Loucy (cell line): Measurements from ENCODE around the gene SLC30A3.

ENCODE experiments used
- H2AFZ ChIP-seq: fragments of 200-600 bp; sonication (generic); 2 replicates; pipeline ENCODE4 v1.6.0; 2016; ENCODE audit warnings: antibody characterized with exemption, mild to moderate bottlenecking, low read length, moderate library complexity
- H3F3A ChIP-seq: fragments of 200-600 bp; 2 replicates; pipeline ENCODE4 v1.6.0; 2016; ENCODE audit warnings: antibody characterized with exemption, low read depth, mild to moderate bottlenecking
- H3K27me3 ChIP-seq: fragments of 200-600 bp; sonication (generic); 2 replicates; pipeline ENCODE4 v1.6.1; 2014; ENCODE audit warnings: low read length, mild to moderate bottlenecking; ENCODE audit not compliant: insufficient read depth, poor library complexity, severe bottlenecking
- H3K36me3 ChIP-seq: fragments of 200-600 bp; sonication (generic); 2 replicates; pipeline ENCODE4 v1.6.1; 2016; ENCODE audit warnings: low read length; ENCODE audit not compliant: insufficient read depth
- H3K4me1 ChIP-seq: fragments of 200-600 bp; sonication (generic); 2 replicates; pipeline ENCODE4 v1.5.1; 2014; ENCODE audit warnings: low read length, mild to moderate bottlenecking; ENCODE audit not compliant: insufficient read depth, poor library complexity, severe bottlenecking
- H3K4me2 ChIP-seq: fragments of 200-600 bp; sonication (generic); 2 replicates; pipeline ENCODE4 v1.6.0; 2014; ENCODE audit warnings: antibody characterized with exemption, low read length, low read depth, mild to moderate bottlenecking; ENCODE audit not compliant: poor library complexity, severe bottlenecking
- H3K4me3 ChIP-seq: fragments of 200-600 bp; sonication (generic); 2 replicates; pipeline ENCODE4 v1.5.1; 2014; ENCODE audit warnings: low read length, mild to moderate bottlenecking, mixed read lengths; ENCODE audit not compliant: poor library complexity, severe bottlenecking
- H3K79me2 ChIP-seq: fragments of 200-600 bp; sonication (generic); 2 replicates; pipeline ENCODE4 v1.6.1; 2014; ENCODE audit warnings: low read length; ENCODE audit not compliant: insufficient read depth
- H3K9ac ChIP-seq: fragments of 200-600 bp; sonication (generic); 2 replicates; pipeline ENCODE4 v1.6.0; 2014; ENCODE audit warnings: mild to moderate bottlenecking, low read depth, low read length, moderate library complexity; ENCODE audit not compliant: poor library complexity, severe bottlenecking
- H3K9me2 ChIP-seq: fragments of 200-600 bp; sonication (generic); replicated peaks from 2 replicates; pipeline ENCODE4 v1.6.1; 2016; ENCODE audit warnings: low read depth, low read length, mixed read lengths
- H3K9me3 ChIP-seq: fragments of 200-600 bp; sonication (generic); 2 replicates; pipeline ENCODE4 v1.6.1; 2014; ENCODE audit warnings: mild to moderate bottlenecking, antibody characterized with exemption, low read length, low read depth; ENCODE audit not compliant: insufficient read depth
- H4K20me1 ChIP-seq: fragments of 200-600 bp; sonication (generic); 2 replicates; pipeline ENCODE4 v1.6.0; 2014; ENCODE audit warnings: antibody characterized with exemption, low read length, mild to moderate bottlenecking; ENCODE audit not compliant: insufficient read depth, poor library complexity, severe bottlenecking
- CTCF ChIP-seq: fragments of 200-600 bp; sonication (generic); conservative IDR thresholded peaks from 2 replicates; pipeline ENCODE4 v1.5.1; 2014; ENCODE audit warnings: mild to moderate bottlenecking, antibody characterized with exemption, low read length
- EZH2phosphoT487 ChIP-seq: fragments of 200-600 bp; IDR thresholded peaks from 2 replicates; pipeline ENCODE4 v1.6.1; 2018; ENCODE audit warnings: antibody characterized with exemption, mild to moderate bottlenecking, moderate library complexity, borderline replicate concordance

The SLC30A3 gene

GRCh38 chr2:27265536-27265870, 2.7 kb upstream of the SLC30A3 start:
- Histone ChIP-seq H3K27me3 (no peaks in the 10 kb centered on the region), H3K9ac (no peak overlapping the region), H3K36me3 (no peaks in the 10 kb centered on the region), H3K4me1 (no peaks in the 10 kb centered on the region), H3K79me2 (no peaks in the 10 kb centered on the region), H3K4me2 (no peak overlapping the region), H2AFZ (no peak overlapping the region), H3F3A (no peaks in the 10 kb centered on the region), H3K4me3 (no peak overlapping the region), H3K9me2 (no peaks in the 10 kb centered on the region), H3K9me3 (no peaks in the 10 kb centered on the region), H4K20me1 (no peaks in the 10 kb centered on the region)
- TF ChIP-seq EZH2phosphoT487 (no peak), CTCF (no peak)

- H3K4me3 ChIP-seq, result no peak overlapping the region
- no peak overlapping the region for H3K9ac ChIP-seq
These were observed 2.1 kb upstream of the SLC30A3 start for GRCh38 chr2:27264753-27265535.

GRCh38 chr2:27264253-27264752, 1.5 kb upstream of the SLC30A3 start:
- no peak overlapping the region for H2AFZ ChIP-seq
- no peaks in the 10 kb centered on the region for H3K79me2 ChIP-seq
- H3K36me3 ChIP-seq, result no peaks in the 10 kb centered on the region
- no peaks in the 10 kb centered on the region for H4K20me1 ChIP-seq
- no peaks in the 10 kb centered on the region for H3K9me2 ChIP-seq
- no peaks in the 10 kb centered on the region for H3K9me3 ChIP-seq
- no peak overlapping the region for H3K9ac ChIP-seq
- no peak for TF ChIP-seq EZH2phosphoT487
- TF ChIP-seq CTCF, result no peak
- H3K4me3 ChIP-seq, result no peak overlapping the region
- H3F3A ChIP-seq, result no peaks in the 10 kb centered on the region
- no peaks in the 10 kb centered on the region for H3K27me3 ChIP-seq
- no peak overlapping the region for H3K4me2 ChIP-seq
- no peaks in the 10 kb centered on the region for H3K4me1 ChIP-seq

More at GRCh38 chr2:27264753-27265535, 2.1 kb upstream of the SLC30A3 start:
- Histone ChIP-seq H3K4me2 (no peak overlapping the region), H3K9me3 (no peaks in the 10 kb centered on the region), H3K9me2 (no peaks in the 10 kb centered on the region), H3K79me2 (no peaks in the 10 kb centered on the region), H3K27me3 (no peaks in the 10 kb centered on the region), H3F3A (no peaks in the 10 kb centered on the region), H4K20me1 (no peaks in the 10 kb centered on the region), H3K4me1 (no peaks in the 10 kb centered on the region), H3K36me3 (no peaks in the 10 kb centered on the region), H2AFZ (no peak overlapping the region)
- no peak for TF ChIP-seq CTCF
